H1 (cell line): ENCODE data around the gene TBC1D22A. TPM values are rescaled to one million over a fixed set of nuclear protein-coding genes. Genes with fewer than 3 reads are reported as not detected.

Source experiments
- CTCF ChIA-PET: fragments of 300-600 bp; sonication (Branson Sonifier 250); formaldehyde crosslinking; loops from one replicate; lab custom pipeline; 2021; ENCODE audit not compliant: partially characterized antibody; lab: Charles Lee
- POLR2A ChIA-PET: fragments of 300-600 bp; sonication (Branson Sonifier 250); formaldehyde crosslinking; loops from one replicate; lab custom pipeline; 2021; ENCODE audit warnings: inconsistent platforms; ENCODE audit not compliant: partially characterized antibody; lab: Charles Lee
- DNase-seq, 2 experiments: peaks; one replicate each; pipeline versions ENCODE4 v3.0.0 to v3.0.0-alpha.2; 2010 to 2022; ENCODE audit warnings: low spot score in 2 of 2, low read depth in 1 of 2, mixed read lengths in 1 of 2
- FAIRE-seq: peaks from 2 replicates; lab custom pipeline; 2011; peaks lifted over from hg19 to GRCh38; lab: Jason Lieb, UNC
- H2AFZ ChIP-seq: 2 replicates; pipeline ENCODE4 v1.8.1; 2012; ENCODE audit warnings: low read length, inconsistent platforms
- H2AK5ac ChIP-seq: 2 replicates; pipeline ENCODE4 v1.6.1; 2013; ENCODE audit warnings: low read depth, low read length
- H2BK120ac ChIP-seq: replicated peaks from 2 replicates; pipeline ENCODE3; 2013; ENCODE audit warnings: low read depth, low read length, inconsistent platforms
- H2BK12ac ChIP-seq: 2 replicates; pipeline ENCODE4 v1.6.1; 2013; ENCODE audit warnings: low read depth, low read length
- H2BK15ac ChIP-seq: 2 replicates; pipeline ENCODE4 v1.6.1; 2013; ENCODE audit warnings: low read length
- H2BK20ac ChIP-seq: 2 replicates; pipeline ENCODE4 v1.6.1; 2013; ENCODE audit warnings: low read length
- H2BK5ac ChIP-seq: 2 replicates; pipeline ENCODE4 v1.6.1; 2013; ENCODE audit warnings: low read depth, low read length
- H3K14ac ChIP-seq: 2 replicates; pipeline ENCODE4 v1.6.1; 2013; ENCODE audit warnings: inconsistent platforms; ENCODE audit not compliant: insufficient read length
- H3K18ac ChIP-seq: 2 replicates; pipeline ENCODE4 v1.6.1; 2013; ENCODE audit warnings: low read length; ENCODE audit errors: extremely low read depth
- H3K23ac ChIP-seq: 2 replicates; pipeline ENCODE4 v1.6.1; 2013; ENCODE audit warnings: inconsistent platforms; ENCODE audit not compliant: insufficient read length
- H3K23me2 ChIP-seq: 2 replicates; pipeline ENCODE4 v1.6.1; 2013; ENCODE audit warnings: low read depth, low read length
- H3K27ac ChIP-seq: 2 replicates; pipeline ENCODE4 v1.6.1; 2011; ENCODE audit warnings: low read depth, low read length, inconsistent platforms
- H3K27me3 ChIP-seq, 4 experiments: replicated peaks in 1 of 4; 1 replicate in 1 of 4; 2 replicates in 3 of 4; pipeline versions ENCODE4 v1.6.1 to v1.8.1; 2011 to 2013; ENCODE audit warnings: low read length in 3 of 4, mild to moderate bottlenecking in 3 of 4, inconsistent platforms in 2 of 4, mixed read lengths in 2 of 4, moderate library complexity in 1 of 4; ENCODE audit not compliant: control insufficient read depth in 3 of 4, insufficient read depth in 3 of 4; ENCODE audit errors: extremely low read depth in 1 of 4
- H3K36me3 ChIP-seq, 4 experiments: 2 replicates each; pipeline versions ENCODE4 v1.6.1 to v1.8.1; 2011 to 2013; ENCODE audit warnings: mild to moderate bottlenecking in 4 of 4, low read length in 3 of 4, moderate library complexity in 2 of 4, control low read depth in 1 of 4, inconsistent platforms in 1 of 4; ENCODE audit not compliant: insufficient read depth in 4 of 4, control insufficient read depth in 2 of 4
- H3K4ac ChIP-seq: replicated peaks from 2 replicates; pipeline ENCODE3; 2013; ENCODE audit warnings: low read length, low read depth, mixed read lengths, inconsistent platforms; ENCODE audit not compliant: insufficient read length
- H3K4me1 ChIP-seq, 4 experiments: replicated peaks in 1 of 4; 1 replicate in 1 of 4; 2 replicates in 3 of 4; pipeline versions ENCODE4 v1.6.1 to v1.8.1; 2011 to 2013; ENCODE audit warnings: low read length in 3 of 4, inconsistent platforms in 2 of 4, mixed read lengths in 1 of 4; ENCODE audit not compliant: insufficient read depth in 4 of 4, control insufficient read depth in 3 of 4
- H3K4me2 ChIP-seq, 2 experiments: 2 replicates each; pipeline versions ENCODE4 v1.6.1 to v1.8.1; 2011 to 2013; ENCODE audit warnings: low read depth in 2 of 2, low read length in 2 of 2, control low read depth in 1 of 2, inconsistent platforms in 1 of 2, mild to moderate bottlenecking in 1 of 2; ENCODE audit not compliant: insufficient read depth in 1 of 2
- H3K4me3 ChIP-seq, 4 experiments: fragments of 200-600, 300-600 bp in 1 of 4; sonication (generic), shearing (Covaris generic), sonication (Bioruptor Twin) in 1 of 4; 2 replicates each; pipeline versions ENCODE4 v1.5.1 to v1.8.1; 2011 to 2016; ENCODE audit warnings: low read length in 4 of 4, low read depth in 3 of 4, control low read depth in 2 of 4, inconsistent platforms in 2 of 4, mild to moderate bottlenecking in 2 of 4, mixed read lengths in 1 of 4, moderate library complexity in 1 of 4; ENCODE audit not compliant: insufficient read depth in 2 of 4; ENCODE audit errors: extremely low read depth in 1 of 4
- H3K56ac ChIP-seq: replicated peaks from 2 replicates; pipeline ENCODE3; 2013; ENCODE audit warnings: low read depth, mild to moderate bottlenecking, mixed read lengths, low read length, inconsistent platforms; ENCODE audit not compliant: insufficient read length
- H3K79me1 ChIP-seq: 2 replicates; pipeline ENCODE4 v1.6.1; 2013; ENCODE audit warnings: low read depth, low read length, control low read depth
- H3K79me2 ChIP-seq, 2 experiments: 2 replicates each; pipeline versions ENCODE4 v1.6.1 to v1.8.1; 2012 to 2013; ENCODE audit warnings: low read length in 2 of 2, mild to moderate bottlenecking in 2 of 2, inconsistent platforms in 1 of 2; ENCODE audit not compliant: insufficient read depth in 2 of 2, control insufficient read depth in 1 of 2
- H3K9ac ChIP-seq, 4 experiments: replicated peaks in 1 of 4; 1 replicate in 1 of 4; 2 replicates in 3 of 4; pipeline versions ENCODE4 v1.6.1 to v1.8.1; 2011 to 2013; ENCODE audit warnings: low read depth in 3 of 4, low read length in 3 of 4, control low read depth in 2 of 4, mild to moderate bottlenecking in 2 of 4, moderate library complexity in 2 of 4, inconsistent platforms in 1 of 4; ENCODE audit errors: extremely low read depth in 1 of 4
- H3K9me3 ChIP-seq, 2 experiments: 2 replicates each; pipeline versions ENCODE4 v1.6.1 to v1.8.1; 2012 to 2013; ENCODE audit warnings: mild to moderate bottlenecking in 2 of 2, moderate library complexity in 2 of 2, control low read depth in 1 of 2, inconsistent platforms in 1 of 2, low read depth in 1 of 2, low read length in 1 of 2, mixed read lengths in 1 of 2; ENCODE audit not compliant: insufficient read depth in 2 of 2
- H4K20me1 ChIP-seq, 2 experiments: replicated peaks in 1 of 2; 2 replicates each; pipeline versions ENCODE3 to v1.8.1; 2011 to 2013; ENCODE audit warnings: inconsistent platforms in 2 of 2, low read length in 2 of 2, mild to moderate bottlenecking in 1 of 2; ENCODE audit not compliant: insufficient read depth in 2 of 2, control insufficient read depth in 1 of 2
- H4K5ac ChIP-seq: 2 replicates; pipeline ENCODE4 v1.6.1; 2013; ENCODE audit warnings: low read length, low read depth, mixed read lengths, inconsistent platforms; ENCODE audit not compliant: insufficient read length
- H4K8ac ChIP-seq: 2 replicates; pipeline ENCODE4 v1.8.0; 2013; ENCODE audit warnings: mild to moderate bottlenecking, moderate library complexity, low read length, inconsistent platforms; ENCODE audit not compliant: insufficient read depth; ENCODE audit errors: extremely low read depth
- H4K91ac ChIP-seq: replicated peaks from 2 replicates; pipeline ENCODE3; 2013; ENCODE audit warnings: low read length, mixed read lengths, inconsistent platforms; ENCODE audit not compliant: insufficient read length
- RNF2 ChIP-seq: fragments of 200-900, 300-1000 bp; sonication (generic); IDR thresholded peaks from 2 replicates; pipeline ENCODE4 v1.7.1; 2016; ENCODE audit warnings: borderline replicate concordance, low read depth, mild to moderate bottlenecking, antibody characterized with exemption, low read length; ENCODE audit not compliant: poor library complexity, severe bottlenecking; ENCODE audit errors: missing control alignments
- WGBS, 2 experiments: shearing (Covaris generic) in 1 of 2; methylation state at CpG; one replicate each; pipeline versions ENCODE4 v1.1.6 to v1.1.7; 2013 to 2015; ENCODE audit warnings: low lambda C conversion rate in 2 of 2, mixed read lengths in 2 of 2, inconsistent platforms in 1 of 2, low coverage in 1 of 2, missing lambda C conversion rate in 1 of 2; ENCODE audit not compliant: insufficient replicate concordance in 2 of 2, insufficient coverage in 1 of 2, insufficient read length in 1 of 2; ENCODE audit errors: extremely low coverage in 1 of 2, missing lambda C conversion rate in 1 of 2; 5-methylcytosine and 5-hydroxymethylcytosine counted together
- polyA plus RNA-seq, 7 experiments: library from polyadenylated mRNA; depleted of rRNA in 3 of 7; stranded (reverse) in 5 of 7; unstranded in 2 of 7; fragments of >200 nt in 5 of 7; fragments of 200-250 nt in 2 of 7; gene quantifications; 1 replicate in 5 of 7; 2 replicates in 1 of 7; 4 replicates in 1 of 7; pipeline versions ENCODE4 v1.2.1 to v1.2.3, GENCODE V29; 2011 to 2013; ENCODE audit warnings: missing spikeins in 2 of 7, mixed read lengths in 2 of 7
- total RNA-seq: library from RNA; stranded (reverse); fragmentation: NEBNext Ultra II Directional; extraction: Animal tissue kit (Norgen Biotek cat#: 25700); gene quantifications from 2 replicates; pipeline ENCODE4 v1.2.1, GENCODE V29; 2021

Gene TBC1D22A
- total and polyA plus RNA-seq, 2 of the 8 experiments (the other 6 are each of a cell fraction or from before 2014, with no cell fraction given): 11.9 to 18.4 TPM

- Histone ChIP-seq H3K9me3 (peaks cover 15 to 26% of the 10 kb centered on the region in 2 experiments), H2BK5ac (no peak overlapping the region), H2AK5ac (no peak overlapping the region), H3K56ac (no peak overlapping the region), H2BK20ac (no peak overlapping the region), H3K79me2 (no peaks in the 10 kb centered on the region), H3K18ac (no peak overlapping the region), H4K5ac (no peak overlapping the region), H3K36me3 (peaks cover 0 to 6% (median 0%) of the 10 kb centered on the region in 4 experiments; a peak in 1 of 8 replicates), H3K4me2 (no peak overlapping the region), H3K27ac (no peak overlapping the region), H2BK12ac (no peak overlapping the region), H3K23ac (no peak overlapping the region), H3K4me3 (no peak overlapping the region), H3K4me1 (no peaks in the 10 kb centered on the region), H3K27me3 (peaks cover 0 to 4% (median 1%) of the 10 kb centered on the region in 4 experiments; a peak in 5 of 7 replicates), H4K91ac (no peak overlapping the region), H3K4ac (no peak overlapping the region), H3K14ac (no peak overlapping the region), H2BK15ac (no peak overlapping the region), H2BK120ac (no peak overlapping the region), H3K23me2 (no peaks in the 10 kb centered on the region), H3K79me1 (no peaks in the 10 kb centered on the region), H2AFZ (no peak overlapping the region), H4K8ac (no peak overlapping the region; the same call in 1 of the 2 replicates), H3K9ac (no peak overlapping the region), H4K20me1 (no peaks in the 10 kb centered on the region)
- DNase-seq: no peak
- no peak for FAIRE-seq
- ChIA-PET POLR2A (interaction anchor here (1.9 to 4.4 kb wide), 2 partner anchors 9 to 10 kb away, joined by 6 to 25 read pairs; partner anchors contain the start of gene TBC1D22A), CTCF (no interaction called here)
- WGBS, 2 experiments: 76% methylated on average over 10 of the region's 11 CpGs; no CpG with 5 or more reads in 1 of the 2 experiments
- no peak for TF ChIP-seq RNF2
Observed at GRCh38 chr22:46752286-46752987, 10.0 kb upstream of the TBC1D22A start.
